ENCODE measurements around the gene PRR33.

DNA sequence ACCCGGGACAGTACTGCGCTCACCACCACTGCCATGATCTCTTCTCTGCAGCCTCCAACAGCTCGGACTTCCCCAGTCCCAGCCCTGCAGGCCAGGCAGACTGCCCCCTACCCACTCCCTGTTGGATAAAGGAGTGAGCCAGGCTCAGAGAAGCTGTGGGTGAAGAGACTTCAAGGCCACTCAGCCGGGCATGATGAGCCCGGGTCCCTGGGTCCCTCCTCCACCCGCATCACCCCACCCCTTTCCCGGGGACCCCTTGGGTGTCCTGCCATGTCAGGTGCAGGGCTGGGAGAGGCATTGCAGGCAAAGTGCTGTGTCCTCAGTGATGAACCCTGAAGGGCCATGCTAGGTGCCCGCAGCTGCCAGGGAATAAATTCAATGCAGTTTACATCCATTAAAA, 24.3 kb downstream of the PRR33 start:
- TF ChIP-seq, protein P1, sequence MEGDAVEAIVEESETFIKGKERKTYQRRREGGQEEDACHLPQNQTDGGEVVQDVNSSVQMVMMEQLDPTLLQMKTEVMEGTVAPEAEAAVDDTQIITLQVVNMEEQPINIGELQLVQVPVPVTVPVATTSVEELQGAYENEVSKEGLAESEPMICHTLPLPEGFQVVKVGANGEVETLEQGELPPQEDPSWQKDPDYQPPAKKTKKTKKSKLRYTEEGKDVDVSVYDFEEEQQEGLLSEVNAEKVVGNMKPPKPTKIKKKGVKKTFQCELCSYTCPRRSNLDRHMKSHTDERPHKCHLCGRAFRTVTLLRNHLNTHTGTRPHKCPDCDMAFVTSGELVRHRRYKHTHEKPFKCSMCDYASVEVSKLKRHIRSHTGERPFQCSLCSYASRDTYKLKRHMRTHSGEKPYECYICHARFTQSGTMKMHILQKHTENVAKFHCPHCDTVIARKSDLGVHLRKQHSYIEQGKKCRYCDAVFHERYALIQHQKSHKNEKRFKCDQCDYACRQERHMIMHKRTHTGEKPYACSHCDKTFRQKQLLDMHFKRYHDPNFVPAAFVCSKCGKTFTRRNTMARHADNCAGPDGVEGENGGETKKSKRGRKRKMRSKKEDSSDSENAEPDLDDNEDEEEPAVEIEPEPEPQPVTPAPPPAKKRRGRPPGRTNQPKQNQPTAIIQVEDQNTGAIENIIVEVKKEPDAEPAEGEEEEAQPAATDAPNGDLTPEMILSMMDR (IDR thresholded peaks at IDR 0.05) = no peak
- no peak for TF ChIP-seq EP300 (IDR thresholded peaks at IDR 0.05)
- TF ChIP-seq POLR2A (IDR thresholded peaks at IDR 0.05) = no peak
- no peak for TF ChIP-seq POLR2AphosphoS5 (IDR thresholded peaks at IDR 0.05)

Data from sigmoid colon (tissue), 4 donors.